Glutamatergic neuron (in vitro differentiated cells): Measurements from ENCODE around the gene TNF. TPM values are rescaled to one million over a fixed set of nuclear protein-coding genes. Genes with fewer than 3 reads are reported as not detected.

ENCODE experiments used
- DNase-seq: peaks from one replicate; pipeline ENCODE4 v3.0.0; 2022
- H3K27ac Mint-ChIP-seq: one replicate; pipeline ENCODE4 v1.8.0; 2020; ENCODE audit warnings: mild to moderate bottlenecking, mixed read lengths, inconsistent platforms; ENCODE audit not compliant: unreplicated experiment
- H3K27me3 Mint-ChIP-seq: one replicate; pipeline ENCODE4 v1.8.0; 2020; ENCODE audit warnings: mild to moderate bottlenecking, moderate library complexity, mixed read lengths, inconsistent platforms; ENCODE audit not compliant: unreplicated experiment
- H3K36me3 Mint-ChIP-seq: one replicate; pipeline ENCODE4 v1.8.0; 2020; ENCODE audit warnings: mild to moderate bottlenecking, mixed read lengths, inconsistent platforms; ENCODE audit not compliant: unreplicated experiment
- H3K4me1 Mint-ChIP-seq: one replicate; pipeline ENCODE4 v1.8.0; 2020; ENCODE audit warnings: mild to moderate bottlenecking, low read depth, mixed read lengths, inconsistent platforms; ENCODE audit not compliant: unreplicated experiment
- H3K4me3 Mint-ChIP-seq: one replicate; pipeline ENCODE4 v1.8.0; 2020; ENCODE audit warnings: mild to moderate bottlenecking, mixed read lengths, inconsistent platforms; ENCODE audit not compliant: unreplicated experiment
- H3K9me3 Mint-ChIP-seq: one replicate; pipeline ENCODE4 v1.8.0; 2020; ENCODE audit warnings: mild to moderate bottlenecking, moderate library complexity, mixed read lengths, inconsistent platforms; ENCODE audit not compliant: unreplicated experiment
- total RNA-seq: library from RNA; stranded (reverse); fragmentation: NEBNext Ultra II Directional; extraction: Animal tissue kit (Norgen Biotek cat#: 25700); gene quantifications from one replicate; pipeline ENCODE4 v1.2.1, GENCODE V29; 2021; ENCODE audit not compliant: unreplicated experiment
- TF ChIP-seq, protein P1 (sequence below): fragments of 200-600 bp; sonication (generic); IDR thresholded peaks from one replicate; pipeline ENCODE4 v1.5.0; 2021; ENCODE audit not compliant: partially characterized antibody, unreplicated experiment

TNF gene
- total RNA-seq, 1 donor from 2014 or later = not detected

DNA sequence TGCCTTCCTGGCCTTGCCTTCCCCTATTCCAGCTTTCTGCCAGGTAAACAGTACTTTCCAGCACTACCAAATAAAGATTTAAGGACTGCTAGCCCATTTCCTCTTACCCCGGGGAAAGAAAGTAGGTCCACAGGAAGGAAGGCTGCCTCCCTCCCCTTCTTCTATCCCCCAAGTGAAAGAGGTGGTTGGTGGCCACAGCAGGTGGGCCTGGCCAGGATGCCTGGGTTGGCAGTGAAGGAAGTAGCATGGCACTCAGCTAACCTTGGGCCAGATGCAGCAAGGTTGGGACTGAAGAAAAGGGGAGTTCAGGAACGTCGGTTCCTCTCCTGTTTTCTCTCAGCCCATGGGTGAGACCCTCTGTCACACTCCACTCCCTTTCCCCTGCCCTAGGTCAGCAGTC lies 19.1 kb upstream of the TNF start:
- Mint-ChIP-seq H3K27ac (no peak overlapping the region), H3K9me3 (peaks cover 6% of the 10 kb centered on the region), H3K27me3 (peaks cover 3% of the 10 kb centered on the region), H3K36me3 (peaks cover 4% of the 10 kb centered on the region), H3K4me3 (no peak overlapping the region), H3K4me1 (peaks cover 4% of the 10 kb centered on the region)
- TF ChIP-seq, protein P1, sequence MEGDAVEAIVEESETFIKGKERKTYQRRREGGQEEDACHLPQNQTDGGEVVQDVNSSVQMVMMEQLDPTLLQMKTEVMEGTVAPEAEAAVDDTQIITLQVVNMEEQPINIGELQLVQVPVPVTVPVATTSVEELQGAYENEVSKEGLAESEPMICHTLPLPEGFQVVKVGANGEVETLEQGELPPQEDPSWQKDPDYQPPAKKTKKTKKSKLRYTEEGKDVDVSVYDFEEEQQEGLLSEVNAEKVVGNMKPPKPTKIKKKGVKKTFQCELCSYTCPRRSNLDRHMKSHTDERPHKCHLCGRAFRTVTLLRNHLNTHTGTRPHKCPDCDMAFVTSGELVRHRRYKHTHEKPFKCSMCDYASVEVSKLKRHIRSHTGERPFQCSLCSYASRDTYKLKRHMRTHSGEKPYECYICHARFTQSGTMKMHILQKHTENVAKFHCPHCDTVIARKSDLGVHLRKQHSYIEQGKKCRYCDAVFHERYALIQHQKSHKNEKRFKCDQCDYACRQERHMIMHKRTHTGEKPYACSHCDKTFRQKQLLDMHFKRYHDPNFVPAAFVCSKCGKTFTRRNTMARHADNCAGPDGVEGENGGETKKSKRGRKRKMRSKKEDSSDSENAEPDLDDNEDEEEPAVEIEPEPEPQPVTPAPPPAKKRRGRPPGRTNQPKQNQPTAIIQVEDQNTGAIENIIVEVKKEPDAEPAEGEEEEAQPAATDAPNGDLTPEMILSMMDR = no peak
- no peak for DNase-seq

DNA sequence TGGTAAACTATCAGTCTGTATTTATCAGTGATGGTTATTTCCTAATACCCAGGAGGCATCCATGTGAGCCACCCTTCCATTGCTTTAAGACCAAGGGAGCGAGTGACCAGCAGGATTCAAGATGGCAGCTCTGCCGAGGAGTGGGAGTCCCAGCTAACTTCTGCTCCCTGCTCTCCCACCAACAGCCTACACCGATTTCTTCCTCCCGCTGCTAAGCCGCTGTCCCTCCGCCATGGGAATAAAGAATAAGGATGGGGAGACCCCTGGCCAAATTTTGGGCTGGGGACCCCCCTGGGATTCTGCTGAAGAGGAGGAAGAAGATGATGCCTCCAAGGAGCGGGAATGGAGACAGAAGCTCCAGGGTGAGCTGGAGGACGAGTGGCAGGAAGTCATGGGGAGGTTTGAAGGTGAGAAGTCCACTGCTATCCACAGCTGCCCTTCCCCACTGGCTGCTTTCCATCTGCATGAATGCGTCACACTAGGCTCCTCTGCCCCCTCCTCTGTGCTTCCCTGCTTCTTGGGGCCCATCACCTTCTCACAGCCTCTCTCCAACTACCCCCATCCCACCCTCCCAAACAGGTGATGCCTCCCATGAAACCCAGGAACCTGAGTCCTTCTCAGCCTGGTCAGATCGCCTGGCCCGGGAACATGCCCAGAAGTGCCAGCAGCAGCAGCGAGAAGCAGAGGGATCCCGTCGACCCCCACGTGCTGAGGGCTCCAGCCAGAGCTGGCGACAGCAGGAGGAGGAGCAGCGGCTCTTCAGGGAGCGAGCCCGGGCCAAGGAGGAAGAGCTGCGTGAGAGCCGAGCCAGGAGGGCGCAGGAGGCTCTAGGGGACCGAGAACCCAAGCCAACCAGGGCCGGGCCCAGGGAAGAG lies 17.7 kb upstream of the TNF start:
- TF ChIP-seq, protein P1 = no peak
- Mint-ChIP-seq H3K4me3 (no peak overlapping the region), H3K27ac (no peak overlapping the region), H3K27me3 (peaks cover 3% of the 10 kb centered on the region), H3K4me1 (peaks cover 4% of the 10 kb centered on the region), H3K9me3 (peaks cover 4% of the 10 kb centered on the region), H3K36me3 (peaks cover 4% of the 10 kb centered on the region)
- no peak for DNase-seq

DNA sequence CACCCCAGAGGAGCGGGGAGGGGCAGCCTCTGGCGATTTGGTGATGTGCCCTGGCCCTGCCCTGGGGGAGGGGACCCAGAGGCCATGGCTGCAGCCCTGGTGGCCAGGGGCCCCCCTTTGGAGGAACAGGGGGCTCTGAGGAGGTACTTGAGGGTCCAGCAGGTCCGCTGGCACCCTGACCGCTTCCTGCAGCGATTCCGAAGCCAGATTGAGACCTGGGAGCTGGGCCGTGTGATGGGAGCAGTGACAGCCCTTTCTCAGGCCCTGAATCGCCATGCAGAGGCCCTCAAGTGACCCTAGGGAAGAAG lies 17.1 kb upstream of the TNF start:
- Mint-ChIP-seq H3K4me1 (peaks cover 4% of the 10 kb centered on the region), H3K27me3 (peaks cover 3% of the 10 kb centered on the region), H3K27ac (no peak overlapping the region), H3K36me3 (peaks cover 4% of the 10 kb centered on the region), H3K4me3 (no peak overlapping the region), H3K9me3 (peaks cover 6% of the 10 kb centered on the region)
- DNase-seq = no peak
- TF ChIP-seq, protein P1 = no peak

DNA sequence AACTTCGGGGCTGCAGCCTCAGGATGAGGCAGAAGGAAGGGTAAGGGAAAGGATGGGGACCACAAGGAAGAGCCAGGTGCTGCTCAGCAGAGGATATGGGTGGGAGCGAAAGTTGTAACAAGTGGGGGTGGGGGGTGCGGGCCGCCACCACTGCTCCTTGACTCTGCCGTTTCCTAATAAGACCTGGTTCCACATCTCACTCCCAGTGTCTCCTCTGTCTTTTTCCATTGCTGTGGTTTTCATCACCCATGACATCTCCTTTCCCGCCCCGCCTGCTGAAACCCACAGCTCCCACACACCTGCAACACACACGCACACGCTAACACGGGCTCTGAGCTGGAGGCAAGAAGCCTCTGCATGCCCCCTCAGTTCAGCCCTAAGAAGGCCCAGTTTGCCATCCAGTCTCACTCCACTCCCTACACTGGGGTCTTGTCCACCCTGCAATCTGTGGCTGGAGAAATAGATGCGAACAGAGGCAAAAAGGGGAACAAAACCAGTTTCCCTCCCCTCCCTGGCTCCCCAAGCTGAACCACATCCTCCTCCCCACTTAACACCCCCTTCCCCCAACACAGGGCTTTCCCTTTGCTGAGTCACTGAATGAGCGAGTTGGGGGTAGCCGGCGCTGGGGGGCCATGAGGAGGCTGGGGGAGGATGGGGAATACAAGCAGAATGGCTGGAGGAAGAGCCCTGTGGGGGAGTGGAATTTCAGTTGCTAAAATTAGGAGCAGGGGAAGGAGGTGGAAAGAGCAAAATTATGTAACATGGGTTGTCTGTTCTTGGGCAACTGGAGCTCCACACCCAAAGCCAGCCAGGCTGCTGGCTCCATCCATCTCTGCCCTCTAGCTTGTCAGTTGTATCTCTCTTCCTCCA lies 16.5 kb upstream of the TNF start:
- peaks cover 3% of the 10 kb centered on the region for H3K27me3 Mint-ChIP-seq
- peaks cover 4% of the 10 kb centered on the region for H3K36me3 Mint-ChIP-seq
- H3K9me3 Mint-ChIP-seq = peaks cover 6% of the 10 kb centered on the region
- peak overlapping the region; percentile 5 for H3K4me3 Mint-ChIP-seq
- no peak for DNase-seq
- H3K4me1 Mint-ChIP-seq = peaks cover 4% of the 10 kb centered on the region
- TF ChIP-seq, protein P1 = no peak
- H3K27ac Mint-ChIP-seq = no peak overlapping the region

DNA sequence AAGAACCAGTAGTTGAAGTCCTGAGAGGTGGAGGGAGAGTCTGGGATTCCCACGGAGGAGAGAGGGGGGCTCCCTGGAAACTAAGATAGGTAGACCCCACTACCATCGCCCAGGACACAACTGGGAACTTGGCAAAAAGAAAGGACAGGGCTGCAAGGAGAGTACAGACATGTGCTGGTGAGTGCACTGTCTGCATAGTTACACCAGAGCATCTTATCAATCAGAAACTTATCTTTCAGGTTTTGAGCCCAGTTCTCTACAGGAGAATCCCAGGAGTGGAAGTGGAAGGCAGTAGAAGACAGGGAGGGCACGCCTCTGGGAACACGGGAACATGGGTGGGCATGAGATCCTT lies 15.8 kb upstream of the TNF start:
- Mint-ChIP-seq H3K36me3 (peaks cover 4% of the 10 kb centered on the region), H3K4me3 (peak overlapping the region; percentile 5), H3K27ac (no peak overlapping the region), H3K9me3 (peaks cover 6% of the 10 kb centered on the region), H3K4me1 (peaks cover 4% of the 10 kb centered on the region), H3K27me3 (peaks cover 3% of the 10 kb centered on the region)
- DNase-seq = no peak
- TF ChIP-seq, protein P1 = no peak
